GM06990 (cell line): ENCODE results near the gene HINT2.

Source experiments
- DNase-seq: peaks from one replicate; pipeline ENCODE4 v3.0.0-alpha.2; 2011; ENCODE audit not compliant: insufficient read length; ENCODE audit errors: extremely low read depth
- H3K27me3 ChIP-seq: replicated peaks from 2 replicates; pipeline ENCODE4 v1.6.0; 2011; ENCODE audit warnings: low read length; ENCODE audit not compliant: control insufficient read depth, insufficient read depth
- H3K36me3 ChIP-seq: 2 replicates; pipeline ENCODE4 v1.5.1; 2011; ENCODE audit warnings: low read length; ENCODE audit not compliant: control insufficient read depth, insufficient read depth
- H3K4me3 ChIP-seq: replicated peaks from 2 replicates; pipeline ENCODE4 v1.5.1; 2011; ENCODE audit warnings: low read depth, mild to moderate bottlenecking, control low read depth, low read length
- TF ChIP-seq, protein P1 (sequence below): IDR thresholded peaks from 2 replicates; pipeline ENCODE4 v1.5.1; 2011; ENCODE audit warnings: low read length, control low read depth, mild to moderate bottlenecking, inconsistent platforms; ENCODE audit not compliant: insufficient read depth, poor library complexity, severe bottlenecking

Gene HINT2

DNA sequence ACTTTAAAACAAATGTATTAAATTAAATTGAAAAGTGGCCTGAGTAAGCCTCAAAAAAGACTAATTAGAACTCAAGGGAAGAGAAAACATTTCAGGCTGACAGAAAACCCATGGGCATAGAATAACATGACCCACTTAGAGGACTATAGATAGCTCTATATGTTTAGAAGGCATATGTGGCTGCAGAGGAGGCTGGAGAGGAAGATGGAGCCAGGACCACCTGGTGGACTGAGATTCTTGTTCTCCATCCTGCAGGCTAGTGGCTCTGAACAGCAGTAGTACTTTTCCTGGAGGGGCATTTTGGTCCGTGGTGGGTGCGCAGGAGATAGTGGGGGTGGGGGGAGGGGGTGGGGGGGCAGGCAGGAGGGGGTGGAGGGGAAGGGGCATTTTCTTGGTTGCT, 33.8 kb downstream of the HINT2 start:
- H3K36me3 ChIP-seq: peaks cover 3% of the 10 kb centered on the region; the same call in 1 of the 2 replicates
- TF ChIP-seq, protein P1, sequence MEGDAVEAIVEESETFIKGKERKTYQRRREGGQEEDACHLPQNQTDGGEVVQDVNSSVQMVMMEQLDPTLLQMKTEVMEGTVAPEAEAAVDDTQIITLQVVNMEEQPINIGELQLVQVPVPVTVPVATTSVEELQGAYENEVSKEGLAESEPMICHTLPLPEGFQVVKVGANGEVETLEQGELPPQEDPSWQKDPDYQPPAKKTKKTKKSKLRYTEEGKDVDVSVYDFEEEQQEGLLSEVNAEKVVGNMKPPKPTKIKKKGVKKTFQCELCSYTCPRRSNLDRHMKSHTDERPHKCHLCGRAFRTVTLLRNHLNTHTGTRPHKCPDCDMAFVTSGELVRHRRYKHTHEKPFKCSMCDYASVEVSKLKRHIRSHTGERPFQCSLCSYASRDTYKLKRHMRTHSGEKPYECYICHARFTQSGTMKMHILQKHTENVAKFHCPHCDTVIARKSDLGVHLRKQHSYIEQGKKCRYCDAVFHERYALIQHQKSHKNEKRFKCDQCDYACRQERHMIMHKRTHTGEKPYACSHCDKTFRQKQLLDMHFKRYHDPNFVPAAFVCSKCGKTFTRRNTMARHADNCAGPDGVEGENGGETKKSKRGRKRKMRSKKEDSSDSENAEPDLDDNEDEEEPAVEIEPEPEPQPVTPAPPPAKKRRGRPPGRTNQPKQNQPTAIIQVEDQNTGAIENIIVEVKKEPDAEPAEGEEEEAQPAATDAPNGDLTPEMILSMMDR: no peak
- no peak for DNase-seq
- no peak overlapping the region for H3K4me3 ChIP-seq
- no peaks in the 10 kb centered on the region for H3K27me3 ChIP-seq

DNA sequence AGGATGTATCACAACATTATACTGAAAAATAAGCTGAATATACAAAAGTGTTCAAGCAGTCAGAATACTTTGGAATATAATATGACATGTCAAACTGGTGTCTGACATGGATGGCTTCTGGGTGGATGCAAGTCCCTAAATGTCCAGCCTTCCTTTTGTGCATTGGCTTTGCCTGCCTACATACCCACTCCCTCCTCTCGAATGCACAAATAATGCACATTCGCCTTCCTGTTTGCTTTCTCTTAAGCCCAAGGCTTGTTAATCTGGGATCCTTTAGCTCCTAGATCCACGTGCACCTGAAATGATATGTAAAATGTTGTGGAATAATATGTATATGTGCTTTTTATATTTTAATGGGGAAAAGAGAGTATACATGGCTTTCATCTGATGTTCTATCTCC, 36.3 kb downstream of the HINT2 start:
- TF ChIP-seq, protein P1: no peak
- DNase-seq: no peak
- no peaks in the 10 kb centered on the region for H3K27me3 ChIP-seq
- no peaks in the 10 kb centered on the region for H3K36me3 ChIP-seq
- no peak overlapping the region for H3K4me3 ChIP-seq

DNA sequence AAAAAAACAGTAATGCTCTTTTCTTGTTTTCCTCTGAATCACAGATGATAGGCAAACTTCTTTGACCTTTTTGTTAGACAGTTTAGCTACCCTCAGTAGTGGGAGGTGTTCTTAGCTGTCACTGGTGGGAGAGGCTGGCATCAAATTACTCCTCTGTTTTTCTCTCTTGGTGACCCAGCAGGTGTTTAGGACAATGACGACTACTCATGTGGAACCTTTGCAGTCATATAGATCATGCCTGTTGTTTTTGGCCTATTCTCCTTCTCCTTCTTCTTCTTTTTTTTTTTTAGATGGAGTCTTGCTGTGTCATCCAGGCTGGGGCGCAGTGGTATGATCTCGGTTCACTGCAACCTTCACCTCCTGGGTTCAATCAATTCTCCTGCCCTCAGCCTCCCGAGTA, 38.8 kb downstream of the HINT2 start:
- DNase-seq: peak; percentile 32
- no peaks in the 10 kb centered on the region for H3K36me3 ChIP-seq
- H3K27me3 ChIP-seq: no peaks in the 10 kb centered on the region
- H3K4me3 ChIP-seq: no peak overlapping the region
- TF ChIP-seq, protein P1: no peak

DNA sequence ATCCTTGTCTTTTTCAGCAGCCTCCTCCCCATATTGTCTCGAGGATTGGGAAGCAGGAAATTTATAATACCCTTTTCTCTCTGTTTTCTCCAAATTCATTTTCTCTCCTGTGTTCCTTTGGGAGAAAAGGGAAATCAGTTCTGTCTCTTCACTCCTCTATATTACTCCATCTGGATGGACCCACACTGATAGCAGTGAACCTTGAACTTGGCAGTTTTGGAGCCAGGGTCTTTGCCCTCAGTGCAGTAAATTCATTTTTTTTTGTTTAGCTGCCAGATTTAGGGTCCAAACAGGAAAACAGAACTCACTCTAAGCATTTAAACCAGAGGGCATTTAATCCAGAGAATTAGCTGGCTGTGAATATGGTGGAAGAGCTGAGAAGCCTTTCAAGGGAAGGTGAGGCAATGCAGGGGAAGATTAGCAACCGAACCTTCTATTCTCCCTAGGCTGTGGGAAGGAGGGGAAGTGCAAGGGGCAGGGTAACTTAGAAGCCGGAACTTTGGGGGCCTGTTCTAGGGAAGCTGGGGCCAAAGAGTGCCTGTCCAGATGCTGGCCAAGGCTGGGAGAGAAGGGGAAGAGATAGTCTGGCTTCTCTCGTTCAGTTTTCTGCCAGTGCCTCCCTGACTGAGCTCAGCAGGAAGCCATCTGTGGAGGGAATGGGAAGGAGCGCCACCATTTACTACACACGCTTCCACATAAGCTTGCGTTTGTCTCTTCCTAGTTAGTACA, 39.8 kb downstream of the HINT2 start:
- TF ChIP-seq, protein P1: no peak
- no peaks in the 10 kb centered on the region for H3K36me3 ChIP-seq
- no peak for DNase-seq
- no peaks in the 10 kb centered on the region for H3K27me3 ChIP-seq
- H3K4me3 ChIP-seq: no peak overlapping the region

DNA sequence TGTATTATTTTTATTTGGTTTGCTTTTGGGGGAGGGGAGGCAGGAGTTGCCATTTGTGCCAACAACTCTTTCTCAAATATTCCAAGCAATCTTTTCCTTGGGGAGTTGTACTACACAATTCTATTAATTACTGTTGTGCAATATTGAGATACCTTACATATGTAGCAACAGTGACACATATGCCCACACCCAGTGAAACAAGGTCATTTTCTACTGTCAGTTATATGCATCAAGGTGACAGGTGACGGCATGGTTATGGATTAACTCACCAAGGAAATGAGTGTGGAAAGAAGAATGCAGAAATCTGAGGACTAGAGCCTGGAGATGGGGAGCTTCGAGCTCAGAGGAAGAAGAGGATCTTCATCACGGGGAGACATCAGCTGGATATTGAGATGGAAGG, 42.9 kb downstream of the HINT2 start:
- no peaks in the 10 kb centered on the region for H3K27me3 ChIP-seq
- DNase-seq: no peak
- H3K4me3 ChIP-seq: no peak overlapping the region
- H3K36me3 ChIP-seq: no peaks in the 10 kb centered on the region
- TF ChIP-seq, protein P1: no peak

DNA sequence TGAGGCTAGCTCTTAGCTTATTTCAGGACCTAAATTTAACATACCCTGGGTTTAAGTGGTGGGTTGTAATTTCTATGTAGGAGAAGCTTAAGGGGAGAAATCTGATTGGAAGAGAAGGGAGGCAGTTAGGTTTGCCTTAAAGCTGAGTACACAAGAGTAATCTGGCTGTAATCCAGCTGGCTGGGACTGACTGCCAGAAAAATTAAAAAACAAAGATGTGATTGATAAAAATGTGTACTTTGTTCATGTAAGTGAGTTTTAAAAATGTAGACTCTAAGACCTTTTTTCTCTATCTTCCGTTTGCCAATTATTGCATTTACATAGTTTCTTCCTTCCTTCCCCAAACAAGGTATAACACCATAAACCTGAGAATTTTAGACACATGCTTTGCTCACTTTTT, 43.3 kb downstream of the HINT2 start:
- DNase-seq: no peak
- no peaks in the 10 kb centered on the region for H3K36me3 ChIP-seq
- H3K27me3 ChIP-seq: no peaks in the 10 kb centered on the region
- no peak overlapping the region for H3K4me3 ChIP-seq
- TF ChIP-seq, protein P1: no peak
